SW480 (cell line): ENCODE measurements around the gene LZTS3.
"Not testable (repeated sequence)": the region's sequence is repeated elsewhere in the genome, so short reads cannot be mapped to it uniquely, and the experiment has no call there.

Experiments used
- DNase-seq: peaks from one replicate; pipeline ENCODE4 v3.0.0-alpha.2; 2016; ENCODE audit warnings: low spot score

LZTS3 gene

GRCh38 chr20:3167738-3168078 lies 5.6 kb downstream of the LZTS3 start:
- DNase-seq: no peak

- no peak for DNase-seq
Measured at GRCh38 chr20:3166913-3167342, 6.4 kb downstream of the LZTS3 start.

GRCh38 chr20:3166338-3166912 lies 6.9 kb downstream of the LZTS3 start:
- no peak for DNase-seq

- DNase-seq: no peak
Measured at GRCh38 chr20:3165473-3166337, 7.6 kb downstream of the LZTS3 start.

GRCh38 chr20:3164763-3165410 lies 8.5 kb downstream of the LZTS3 start:
- DNase-seq: no peak

- no peak for DNase-seq
Measured at GRCh38 chr20:3164043-3164762, 9.1 kb downstream of the LZTS3 start.

GRCh38 chr20:3163099-3164042 lies 10.0 kb downstream of the LZTS3 start:
- no peak for DNase-seq

GRCh38 chr20:3162080-3162611 lies 11.2 kb downstream of the LZTS3 start:
- no peak for DNase-seq

- DNase-seq: no peak
Measured at GRCh38 chr20:3161316-3162079, 11.9 kb downstream of the LZTS3 start.

- DNase-seq: no peak
Measured at GRCh38 chr20:3160418-3160817, 12.9 kb downstream of the LZTS3 start.

- no peak for DNase-seq
Measured at GRCh38 chr20:3158968-3159431, 14.3 kb downstream of the LZTS3 start.

- no peak for DNase-seq
Measured at GRCh38 chr20:3157817-3158216, 15.5 kb downstream of the LZTS3 start.

- DNase-seq: no peak
Measured at GRCh38 chr20:3156811-3157619, 16.3 kb downstream of the LZTS3 start.

GRCh38 chr20:3152057-3152644 lies 21.2 kb downstream of the LZTS3 start:
- DNase-seq: not testable (repeated sequence)

GRCh38 chr20:3150908-3151307 lies 22.4 kb downstream of the LZTS3 start:
- no peak for DNase-seq

- DNase-seq: no peak
Measured at GRCh38 chr20:3146732-3147341, 26.5 kb downstream of the LZTS3 start.

GRCh38 chr20:3141757-3142156 lies 31.6 kb downstream of the LZTS3 start:
- no peak for DNase-seq

GRCh38 chr20:3137492-3137891 lies 35.9 kb downstream of the LZTS3 start:
- DNase-seq: no peak
